C4-2B (cell line): Measurements from ENCODE around the gene PPP1R13B.
A peak's percentile ranks its signal among the peaks of the same experiment; 100 is the strongest.
"Not testable (repeated sequence)": the region's sequence is repeated elsewhere in the genome, so short reads cannot be mapped to it uniquely, and the experiment has no call there.

Source experiments
- H3K27ac ChIP-seq: fragments of 450-650 bp; 2 replicates; pipeline ENCODE4 v1.5.1; 2017
- CTCF ChIP-seq: fragments of 450-650 bp; conservative IDR thresholded peaks from 2 replicates; pipeline ENCODE4 v1.5.1; 2017; ENCODE audit warnings: mild to moderate bottlenecking
- ZFX ChIP-seq: fragments of 450-650 bp; IDR thresholded peaks from 2 replicates; pipeline ENCODE4 v1.6.1; 2017

PPP1R13B gene

GRCh38 chr14:103788086-103788485 is 59.3 kb downstream of the PPP1R13B start:
- H3K27ac ChIP-seq, result no peak overlapping the region
- no peak for TF ChIP-seq CTCF
- TF ChIP-seq ZFX, result no peak

GRCh38 chr14:103782376-103782775 is 65.0 kb downstream of the PPP1R13B start:
- TF ChIP-seq CTCF, result no peak
- no peak overlapping the region for H3K27ac ChIP-seq

GRCh38 chr14:103776319-103776718 is 71.1 kb downstream of the PPP1R13B start:
- not testable (repeated sequence) for H3K27ac ChIP-seq

GRCh38 chr14:103775506-103775905 is 71.9 kb downstream of the PPP1R13B start:
- peak overlapping the region; percentile 21 for H3K27ac ChIP-seq
- TF ChIP-seq ZFX, result no peak
- no peak for TF ChIP-seq CTCF

- TF ChIP-seq CTCF, result no peak
- no peak for TF ChIP-seq ZFX
- H3K27ac ChIP-seq, result no peak overlapping the region
These were observed 73.9 kb downstream of the PPP1R13B start for GRCh38 chr14:103773521-103773920.

- no peak overlapping the region; the same call in 1 of the 2 replicates for H3K27ac ChIP-seq
- TF ChIP-seq ZFX (no peak), CTCF (no peak)
These were observed 75.2 kb downstream of the PPP1R13B start for GRCh38 chr14:103772078-103772712.

GRCh38 chr14:103770902-103771301 is 76.5 kb downstream of the PPP1R13B start:
- no peak overlapping the region for H3K27ac ChIP-seq
- no peak for TF ChIP-seq ZFX
- TF ChIP-seq CTCF, result no peak

GRCh38 chr14:103770500-103770899 is 76.9 kb downstream of the PPP1R13B start:
- TF ChIP-seq ZFX, result no peak
- TF ChIP-seq CTCF, result no peak
- H3K27ac ChIP-seq, result no peak overlapping the region
